ENCODE measurements around the gene FIBCD1. TPM values are rescaled to one million over a fixed set of nuclear protein-coding genes. Genes with fewer than 3 reads are reported as not detected.
A peak's percentile ranks its signal among the peaks of the same experiment; 100 is the strongest.

The FIBCD1 gene
- total RNA-seq, result under 0.01 and 0.05 TPM in 2 replicates

- peak; percentile 24 for DNase-seq
Observed at GRCh38 chr9:130938652-130939404, at the start of gene FIBCD1. TSS of gene FIBCD1 (minus strand) at chr9:130939247. CDS start at chr9:130938607, 640 bp downstream.

- no peak for DNase-seq
Observed at GRCh38 chr9:130988400-130988747, 49.3 kb upstream of the FIBCD1 start.

- DNase-seq, result no peak
Observed at GRCh38 chr9:130987738-130988399, 48.8 kb upstream of the FIBCD1 start.

GRCh38 chr9:130987054-130987453 lies 48.0 kb upstream of the FIBCD1 start:
- DNase-seq, result no peak

- no peak for DNase-seq
Observed at GRCh38 chr9:130986356-130986965, 47.4 kb upstream of the FIBCD1 start.

- DNase-seq, result no peak
Observed at GRCh38 chr9:130985606-130986162, 46.6 kb upstream of the FIBCD1 start.

GRCh38 chr9:130985029-130985428 lies 46.0 kb upstream of the FIBCD1 start:
- DNase-seq, result no peak

- no peak for DNase-seq
Observed at GRCh38 chr9:130984521-130984920, 45.5 kb upstream of the FIBCD1 start.

- DNase-seq, result no peak
Observed at GRCh38 chr9:130983970-130984369, 44.9 kb upstream of the FIBCD1 start.

- no peak for DNase-seq
Observed at GRCh38 chr9:130983359-130983670, 44.3 kb upstream of the FIBCD1 start.

- no peak for DNase-seq
Observed at GRCh38 chr9:130982636-130983358, 43.8 kb upstream of the FIBCD1 start.

GRCh38 chr9:130981756-130982137 lies 42.7 kb upstream of the FIBCD1 start:
- no peak for DNase-seq

GRCh38 chr9:130981002-130981755 lies 42.1 kb upstream of the FIBCD1 start:
- no peak for DNase-seq

GRCh38 chr9:130980526-130980925 lies 41.5 kb upstream of the FIBCD1 start:
- DNase-seq, result no peak

GRCh38 chr9:130979591-130980385 lies 40.7 kb upstream of the FIBCD1 start:
- DNase-seq, result no peak

GRCh38 chr9:130977811-130978221 lies 38.8 kb upstream of the FIBCD1 start:
- no peak for DNase-seq

GRCh38 chr9:130975932-130976841 lies 37.1 kb upstream of the FIBCD1 start:
- DNase-seq, result no peak

- DNase-seq, result no peak
Observed at GRCh38 chr9:130975156-130975555, 36.1 kb upstream of the FIBCD1 start.

- DNase-seq, result no peak
Observed at GRCh38 chr9:130974697-130975096, 35.6 kb upstream of the FIBCD1 start.

- no peak for DNase-seq
Observed at GRCh38 chr9:130973686-130974281, 34.7 kb upstream of the FIBCD1 start.
